NCI-H146 treated with DMSO at 0.1 percent for 48 hours (cell line): Measurements from ENCODE around the gene SORCS2.
"Not testable (repeated sequence)": the region's sequence is repeated elsewhere in the genome, so short reads cannot be mapped to it uniquely, and the experiment has no call there.

Experiments used
- DNase-seq: peaks from one replicate; lab custom pipeline; 2025; ENCODE audit not compliant: unreplicated experiment; lab: John Stamatoyannopoulos, UW

Gene SORCS2

GRCh38 chr4:7559741-7560395 lies 367.5 kb downstream of the SORCS2 start:
- DNase-seq = peak; percentile 36

DNA sequence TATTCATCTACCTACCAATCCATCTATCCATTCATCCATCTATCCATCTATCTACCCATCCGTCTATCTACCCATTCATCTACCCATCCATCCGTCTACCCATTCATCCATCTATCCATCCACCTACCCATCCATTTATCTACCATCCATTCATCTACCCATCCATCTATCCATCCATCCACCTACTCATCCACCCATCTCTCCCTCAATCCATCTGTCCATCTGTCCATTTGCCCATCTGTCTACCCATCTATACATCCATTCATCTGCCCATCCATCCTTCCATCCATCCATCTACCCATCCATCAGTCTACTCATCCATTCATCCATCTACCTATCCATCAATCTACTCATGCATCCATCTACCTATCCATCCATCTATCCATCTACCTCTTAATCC lies 369.2 kb downstream of the SORCS2 start:
- DNase-seq = no peak

DNA sequence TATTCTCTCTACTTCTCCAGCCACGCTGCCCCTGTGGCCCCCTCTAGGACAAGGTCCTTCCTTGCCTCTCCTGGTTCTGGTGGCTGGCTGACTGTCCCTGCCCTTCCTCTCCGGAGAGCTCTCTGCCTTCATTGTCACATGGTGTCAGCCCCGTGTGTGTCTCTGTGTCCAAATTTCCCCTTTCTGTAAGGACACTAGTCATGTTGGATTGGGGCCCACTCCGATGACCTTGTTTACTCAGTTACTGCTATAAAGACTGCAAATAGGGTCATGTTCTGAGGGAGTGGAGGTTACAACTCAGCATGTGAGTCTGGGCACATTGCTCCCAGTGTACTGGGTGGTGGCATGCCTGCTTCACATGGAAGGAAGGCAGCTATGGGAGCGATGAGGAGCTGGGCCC lies 371.9 kb downstream of the SORCS2 start:
- DNase-seq = no peak

GRCh38 chr4:7565483-7565882 lies 373.1 kb downstream of the SORCS2 start:
- no peak for DNase-seq

- no peak for DNase-seq
Observed at GRCh38 chr4:7569810-7570783, 377.8 kb downstream of the SORCS2 start.

DNA sequence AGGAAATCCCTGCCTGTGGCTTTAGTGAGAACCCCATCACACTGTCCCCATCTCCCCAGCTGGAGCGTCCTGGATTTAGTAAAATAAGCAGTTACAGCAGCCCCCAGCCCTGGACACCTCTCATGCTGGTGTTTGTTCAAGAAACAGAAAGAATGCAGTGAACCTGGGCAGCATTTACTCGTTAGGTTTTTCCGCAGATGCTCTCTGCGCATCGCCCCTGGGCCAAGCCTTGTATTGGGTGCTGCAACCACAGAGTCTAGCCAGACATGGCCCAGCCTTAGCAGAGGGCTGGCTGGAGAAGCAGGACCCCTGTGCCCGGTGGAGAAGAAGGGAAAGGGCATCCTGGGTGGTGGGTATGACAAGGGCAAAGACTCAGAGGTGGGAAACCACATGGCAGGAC lies 378.7 kb downstream of the SORCS2 start:
- DNase-seq = no peak

GRCh38 chr4:7571701-7572100 lies 379.4 kb downstream of the SORCS2 start:
- DNase-seq = no peak

GRCh38 chr4:7572894-7573293 lies 380.6 kb downstream of the SORCS2 start:
- DNase-seq = no peak

GRCh38 chr4:7573576-7574091 lies 381.3 kb downstream of the SORCS2 start:
- DNase-seq = no peak

DNA sequence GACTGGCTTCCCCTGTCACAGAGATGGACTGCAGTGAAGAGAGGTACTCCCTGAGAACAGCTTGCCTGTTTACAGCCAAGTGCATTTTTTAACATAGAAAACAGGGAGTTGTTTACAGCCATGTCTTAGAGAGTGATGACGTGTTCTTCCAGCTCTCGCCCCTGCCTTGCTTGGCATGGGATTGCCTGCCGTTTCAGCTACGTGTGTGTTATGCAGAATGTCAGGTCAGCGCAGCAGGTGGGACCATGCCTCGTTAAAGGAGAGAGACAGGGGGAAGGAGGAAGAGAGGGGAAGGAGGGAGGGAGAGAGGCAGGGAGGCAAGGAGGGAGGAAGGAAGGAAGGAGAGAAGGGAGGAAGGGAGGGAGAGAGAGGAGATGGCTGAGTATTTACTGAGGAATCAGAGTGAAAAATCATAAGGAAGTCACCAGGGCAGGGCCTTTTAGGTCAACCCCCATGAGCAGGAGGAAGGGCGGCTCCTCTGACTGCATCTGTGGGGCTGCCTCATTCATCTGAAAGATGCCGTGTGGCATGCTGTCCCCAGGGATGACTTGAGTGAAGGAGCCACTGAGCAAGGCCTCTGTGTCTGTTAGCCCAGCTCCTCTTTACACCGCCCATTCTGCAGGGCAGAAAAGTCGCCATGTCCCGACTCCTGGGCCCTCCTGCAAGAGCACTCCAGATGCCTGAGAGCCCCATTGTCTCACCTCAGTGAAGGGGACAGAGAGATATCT lies 382.1 kb downstream of the SORCS2 start:
- no peak for DNase-seq

DNA sequence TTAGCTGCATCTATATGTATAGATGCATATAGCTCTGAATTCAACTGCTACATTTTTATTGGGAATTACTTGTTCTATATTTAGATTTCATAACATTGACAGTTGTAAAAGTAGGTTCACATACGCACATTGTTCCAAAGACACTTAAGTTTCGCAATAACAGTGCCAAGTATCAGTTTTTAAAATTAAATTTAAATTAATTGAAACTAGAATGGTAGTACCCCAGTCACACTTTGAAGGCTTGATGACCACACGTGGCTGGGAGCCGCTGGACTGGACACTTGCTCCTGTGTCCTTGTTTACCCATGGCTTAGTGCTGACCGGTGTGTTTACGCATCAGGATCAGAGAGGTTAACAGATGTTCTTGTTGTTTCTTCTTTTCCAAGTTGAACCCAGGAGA lies 383.1 kb downstream of the SORCS2 start:
- DNase-seq = no peak

DNA sequence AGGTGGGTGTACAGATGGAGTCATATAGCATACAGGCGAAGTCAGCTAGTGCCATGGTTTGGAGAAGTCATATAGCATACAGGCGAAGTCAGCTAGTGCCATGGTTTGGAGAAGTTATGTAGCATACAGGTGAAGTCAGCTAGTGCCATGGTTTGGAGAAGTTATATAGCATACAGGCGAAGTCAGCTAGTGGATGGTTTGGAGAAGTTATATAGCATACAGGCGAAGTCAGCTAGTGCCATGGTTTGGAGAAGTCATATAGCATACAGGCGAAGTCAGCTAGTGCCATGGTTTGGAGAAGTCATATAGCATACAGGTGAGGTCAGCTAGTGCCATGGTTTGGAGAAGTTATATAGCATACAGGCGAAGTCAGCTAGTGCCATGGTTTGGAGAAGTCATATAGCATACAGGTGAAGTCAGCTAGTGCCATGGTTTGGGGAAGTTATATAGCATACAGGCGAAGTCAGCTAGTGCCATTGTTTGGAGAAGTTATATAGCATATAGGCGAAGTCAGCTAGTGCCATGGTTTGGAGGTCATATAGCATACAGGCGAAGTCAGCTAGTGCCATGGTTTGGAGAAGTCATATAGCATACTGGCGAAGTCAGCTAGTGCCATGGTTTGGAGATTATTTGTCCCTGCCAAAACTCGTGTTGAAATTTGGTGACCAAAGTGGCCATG lies 385.2 kb downstream of the SORCS2 start:
- DNase-seq = not testable (repeated sequence)

DNA sequence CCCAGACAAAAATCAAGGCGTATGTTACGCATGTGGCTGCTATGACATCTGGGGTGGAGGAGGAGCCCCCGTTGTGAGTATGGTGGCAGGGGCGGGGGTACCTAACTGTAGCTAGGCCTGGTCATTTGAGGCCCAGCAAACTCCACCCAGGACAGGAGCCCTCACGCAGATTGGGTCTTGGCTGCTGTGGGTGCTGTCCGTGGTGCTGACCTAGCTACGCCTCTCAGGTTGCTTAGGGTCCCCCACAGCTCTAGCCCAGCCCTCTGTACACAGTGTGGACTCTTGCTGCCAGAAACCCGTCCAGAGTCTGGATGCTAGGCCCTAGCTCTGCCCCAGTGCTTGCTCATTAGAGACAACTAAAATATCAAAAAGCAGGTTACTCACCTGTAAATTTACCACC lies 389.1 kb downstream of the SORCS2 start:
- no peak for DNase-seq

DNA sequence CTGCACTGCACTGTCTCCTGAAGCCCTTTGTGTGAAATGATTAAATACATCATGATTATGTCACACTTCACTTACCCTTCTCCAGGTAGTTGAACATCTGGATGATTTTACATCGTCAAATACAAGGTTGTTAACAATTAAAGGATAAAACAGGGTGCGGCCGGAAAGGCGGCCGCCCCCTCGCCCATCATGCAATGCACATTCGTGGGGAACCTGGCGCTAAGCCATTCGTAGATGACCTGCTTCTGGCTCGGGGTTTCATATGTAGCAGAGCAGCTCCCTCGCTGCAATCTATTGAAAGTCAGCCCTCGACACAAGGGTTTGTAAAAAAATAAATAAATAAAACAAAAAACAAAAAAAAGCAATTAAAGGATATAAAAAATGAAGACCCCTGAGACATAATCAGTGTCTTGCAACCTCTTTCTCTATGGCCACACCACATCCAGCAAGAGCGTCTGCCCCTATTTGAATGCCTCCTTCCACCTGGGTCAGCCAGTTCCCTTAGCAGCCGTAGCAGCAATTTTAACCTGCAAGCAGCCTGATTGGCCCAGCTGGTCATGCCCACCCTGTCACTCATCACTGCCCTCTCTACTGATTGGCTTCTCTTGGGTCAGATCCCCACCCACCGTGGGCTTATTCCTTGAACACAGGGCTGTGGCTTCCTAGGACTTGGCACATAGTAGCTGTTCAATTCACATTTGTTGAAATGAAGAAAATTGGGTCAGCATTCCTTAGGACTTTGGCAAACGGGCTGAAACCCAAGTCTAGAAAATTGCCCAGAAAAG lies 390.2 kb downstream of the SORCS2 start:
- DNase-seq = no peak

DNA sequence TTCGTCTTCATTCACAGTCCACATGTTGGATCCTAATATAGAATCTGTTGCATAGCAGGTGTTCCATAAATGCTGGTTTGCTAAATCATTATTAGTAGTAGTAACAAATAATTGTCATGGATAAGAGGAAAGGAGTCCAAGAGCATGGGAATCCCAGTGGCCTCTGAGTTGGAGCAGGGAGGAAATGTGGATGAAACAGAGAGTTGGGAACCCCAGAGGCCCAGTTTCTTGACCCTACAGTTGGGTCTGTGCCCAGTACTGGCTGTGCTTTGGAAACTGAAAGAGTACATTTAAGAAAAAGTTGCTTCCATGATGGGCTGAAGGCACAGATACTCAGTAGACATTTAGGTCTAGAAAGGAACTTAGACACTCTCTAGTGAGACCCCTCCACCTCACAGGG lies 391.8 kb downstream of the SORCS2 start:
- DNase-seq = no peak

DNA sequence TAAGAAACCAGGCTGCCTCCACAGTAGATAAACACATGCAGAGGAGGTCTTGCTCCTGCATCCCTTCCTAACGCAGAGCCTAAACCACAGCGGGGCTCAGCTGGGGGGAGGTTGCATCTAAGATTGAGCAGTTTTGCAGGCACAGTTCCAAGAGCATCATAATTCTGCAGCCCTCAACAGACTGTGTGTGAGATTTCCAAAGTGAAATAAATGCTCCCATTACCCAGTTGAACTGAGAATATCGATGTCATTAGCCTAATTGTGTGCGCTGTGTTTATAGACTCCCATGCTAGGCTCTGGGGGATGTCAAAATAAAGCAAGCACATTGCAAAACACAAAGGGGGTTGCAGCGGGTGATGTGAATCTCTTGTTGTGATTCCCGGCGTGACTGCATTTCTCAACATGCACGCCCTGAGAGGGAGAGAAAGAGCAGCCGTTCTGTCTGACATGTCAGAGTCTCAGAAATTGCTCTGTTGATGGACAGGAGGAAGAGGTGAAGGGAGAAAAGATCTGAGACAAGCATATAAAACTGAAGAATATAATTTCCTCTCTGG lies 392.3 kb downstream of the SORCS2 start:
- DNase-seq = no peak

- DNase-seq = no peak
Observed at GRCh38 chr4:7585768-7586167, 393.4 kb downstream of the SORCS2 start.

- no peak for DNase-seq
Observed at GRCh38 chr4:7587433-7588405, 395.4 kb downstream of the SORCS2 start.

- no peak for DNase-seq
Observed at GRCh38 chr4:7590189-7590588, 397.9 kb downstream of the SORCS2 start.
